Activated T-cell treated with anti-CD3 and anti-CD28 coated beads, Interleukin-2, amount 50 U/mL, for 24 hours (primary cell): Measurements from ENCODE around the gene ANO2.

Experiments used
- DNase-seq: peaks from one replicate; pipeline ENCODE4 v3.0.0-alpha.2; 2020
- H3K27ac Mint-ChIP-seq: 2 replicates; pipeline ENCODE4 v1.8.0; 2020; ENCODE audit warnings: mild to moderate bottlenecking, mixed read lengths
- H3K27me3 Mint-ChIP-seq: 2 replicates; pipeline ENCODE4 v1.8.0; 2020; ENCODE audit warnings: mixed read lengths
- H3K36me3 Mint-ChIP-seq: 2 replicates; pipeline ENCODE4 v1.8.0; 2020; ENCODE audit warnings: low read depth, mixed read lengths
- H3K4me1 Mint-ChIP-seq: 2 replicates; pipeline ENCODE4 v1.8.0; 2020; ENCODE audit warnings: low read depth, mixed read lengths
- H3K4me3 Mint-ChIP-seq: 2 replicates; pipeline ENCODE4 v1.8.0; 2020; ENCODE audit warnings: mild to moderate bottlenecking, moderate library complexity, mixed read lengths
- H3K9me3 Mint-ChIP-seq: 2 replicates; pipeline ENCODE4 v1.8.0; 2020; ENCODE audit warnings: mixed read lengths

The ANO2 gene

DNA sequence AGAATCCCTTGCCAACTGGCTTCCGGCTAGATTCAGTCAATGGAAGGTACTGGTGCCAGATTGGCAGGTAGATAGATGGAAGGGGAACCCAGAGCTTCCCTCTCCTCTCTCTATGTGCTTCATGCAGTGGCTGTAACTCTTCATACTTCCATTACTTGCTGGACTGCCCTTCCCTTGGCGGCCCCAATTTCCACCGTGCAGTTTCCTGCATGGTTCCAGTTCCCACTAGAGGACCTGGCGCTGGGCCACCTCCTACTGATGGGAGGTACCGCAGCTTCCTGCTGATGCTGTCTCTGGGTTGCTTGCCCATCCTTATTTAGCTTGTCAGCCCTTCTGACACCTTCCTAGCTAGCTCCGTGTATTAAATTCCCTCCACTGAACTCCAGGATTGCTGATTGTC lies 226.4 kb downstream of the ANO2 start:
- peaks cover 24% of the 10 kb centered on the region for H3K27me3 Mint-ChIP-seq
- H3K4me1 Mint-ChIP-seq = peaks cover 1% of the 10 kb centered on the region
- H3K9me3 Mint-ChIP-seq = no peaks in the 10 kb centered on the region
- no peak overlapping the region for H3K4me3 Mint-ChIP-seq
- DNase-seq = no peak
- no peaks in the 10 kb centered on the region for H3K36me3 Mint-ChIP-seq
- H3K27ac Mint-ChIP-seq = no peak overlapping the region

DNA sequence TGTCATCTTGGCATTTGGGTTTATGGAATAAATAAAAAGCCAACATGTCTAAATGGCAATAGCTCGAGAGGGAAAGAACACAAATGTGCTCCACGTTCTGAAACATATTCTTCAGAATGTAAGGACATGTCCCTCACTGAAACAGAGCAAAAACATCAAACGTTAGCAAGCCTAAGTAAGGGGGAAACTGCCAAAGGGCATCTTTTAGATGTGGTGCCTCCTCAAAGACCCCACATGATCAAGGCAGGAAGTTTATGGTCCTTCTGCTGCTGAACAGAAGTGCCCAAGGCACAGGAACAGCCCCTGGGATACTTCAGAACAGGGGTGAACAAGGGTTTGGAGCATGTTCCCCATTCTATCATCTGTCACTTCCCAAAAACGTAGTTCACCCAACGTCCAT lies 227.0 kb downstream of the ANO2 start:
- no peaks in the 10 kb centered on the region for H3K36me3 Mint-ChIP-seq
- no peak for DNase-seq
- peaks cover 1% of the 10 kb centered on the region for H3K4me1 Mint-ChIP-seq
- no peak overlapping the region for H3K27ac Mint-ChIP-seq
- H3K4me3 Mint-ChIP-seq = no peak overlapping the region
- H3K9me3 Mint-ChIP-seq = no peaks in the 10 kb centered on the region
- peaks cover 21% of the 10 kb centered on the region for H3K27me3 Mint-ChIP-seq

DNA sequence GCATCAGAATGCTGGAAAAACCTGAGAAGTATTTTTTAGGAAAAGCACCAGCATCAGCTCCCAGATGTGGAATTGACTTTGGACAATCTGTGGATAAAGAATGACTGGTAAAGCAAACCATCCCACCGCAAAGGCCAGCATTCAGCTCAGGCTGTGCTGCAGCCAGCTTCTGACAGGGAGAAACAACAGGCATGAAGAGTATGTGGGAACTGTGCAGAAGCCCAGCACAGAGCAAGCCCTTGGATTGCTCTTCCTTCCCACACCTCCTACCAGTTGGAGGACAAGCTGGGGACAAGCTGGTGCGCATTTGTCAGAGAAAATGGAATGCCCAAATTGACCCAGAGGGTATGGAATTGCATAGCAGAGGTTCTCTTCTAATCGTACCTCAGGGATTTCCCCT lies 228.1 kb downstream of the ANO2 start:
- no peaks in the 10 kb centered on the region for H3K36me3 Mint-ChIP-seq
- no peak overlapping the region for H3K27ac Mint-ChIP-seq
- H3K4me1 Mint-ChIP-seq = no peaks in the 10 kb centered on the region
- peaks cover 14% of the 10 kb centered on the region for H3K27me3 Mint-ChIP-seq
- H3K4me3 Mint-ChIP-seq = no peak overlapping the region
- no peak for DNase-seq
- H3K9me3 Mint-ChIP-seq = no peaks in the 10 kb centered on the region

DNA sequence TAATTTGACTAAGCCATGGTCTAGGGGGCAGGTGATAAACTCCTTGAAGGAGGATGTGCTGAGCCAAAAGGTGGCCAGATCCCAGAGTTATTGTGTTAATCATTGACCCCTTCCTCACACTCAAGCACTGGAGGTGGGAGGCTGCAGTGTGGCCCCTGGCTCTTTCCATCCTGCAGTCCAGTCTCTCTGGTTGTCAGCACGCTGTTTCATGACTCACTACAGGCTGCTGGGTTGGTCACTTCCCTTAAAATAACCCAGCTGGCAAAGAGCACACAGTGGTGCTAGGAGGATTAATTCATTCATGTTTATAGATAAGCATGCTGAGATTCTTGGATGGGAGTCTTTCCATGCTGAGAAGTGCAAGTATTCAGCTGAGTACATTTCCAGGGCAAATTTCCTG lies 228.9 kb downstream of the ANO2 start:
- Mint-ChIP-seq H3K27ac (no peak overlapping the region), H3K4me3 (no peak overlapping the region), H3K9me3 (no peaks in the 10 kb centered on the region), H3K36me3 (no peaks in the 10 kb centered on the region), H3K27me3 (peaks cover 14% of the 10 kb centered on the region), H3K4me1 (no peaks in the 10 kb centered on the region)
- no peak for DNase-seq

DNA sequence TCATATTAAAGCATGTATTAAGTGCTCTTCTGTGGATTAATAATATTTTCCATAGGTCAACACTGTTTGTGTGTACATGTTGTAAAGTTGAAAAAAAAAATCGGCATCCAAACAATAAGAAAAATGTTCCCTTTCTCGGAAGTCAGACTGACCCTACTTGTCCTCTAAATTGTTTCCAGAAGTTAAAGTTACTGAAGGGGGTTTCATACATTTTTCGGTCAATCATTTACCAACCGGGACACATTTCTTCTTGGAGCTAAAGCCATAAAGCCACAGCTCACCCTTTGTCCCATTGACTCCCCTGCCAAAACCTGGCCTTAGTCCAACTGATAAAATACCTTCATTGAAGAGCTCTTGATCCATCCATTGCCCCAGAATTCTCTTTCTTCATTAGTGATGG lies 230.0 kb downstream of the ANO2 start:
- Mint-ChIP-seq H3K27me3 (peaks cover 5% of the 10 kb centered on the region), H3K36me3 (no peaks in the 10 kb centered on the region)

DNA sequence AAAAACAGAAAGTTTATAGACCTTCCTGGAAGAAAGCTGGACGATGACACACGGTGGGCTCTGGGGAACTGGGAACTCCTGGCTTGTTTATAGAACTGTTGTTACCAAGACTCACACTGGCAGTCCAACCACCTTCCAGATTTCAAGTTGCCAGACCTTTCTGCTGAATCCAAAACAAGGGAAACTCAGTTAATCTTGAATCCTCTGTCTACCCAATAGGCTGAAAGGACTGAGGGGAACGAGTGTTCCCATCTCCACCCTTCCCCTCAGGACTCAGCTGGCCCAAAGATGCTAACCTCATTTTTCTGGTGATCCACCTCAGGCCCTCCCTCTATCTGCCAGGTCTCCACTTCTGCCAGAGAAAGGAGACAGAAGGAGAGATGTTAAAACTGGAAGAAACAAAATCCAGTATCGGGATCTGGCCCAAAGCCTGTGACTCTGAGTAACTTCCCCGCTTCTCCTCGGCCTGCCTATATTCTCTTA lies 231.4 kb downstream of the ANO2 start:
- no peak overlapping the region for H3K27ac Mint-ChIP-seq
- H3K27me3 Mint-ChIP-seq = peaks cover 4% of the 10 kb centered on the region
- no peak overlapping the region for H3K4me3 Mint-ChIP-seq
- H3K4me1 Mint-ChIP-seq = no peaks in the 10 kb centered on the region
- no peaks in the 10 kb centered on the region for H3K36me3 Mint-ChIP-seq
- no peaks in the 10 kb centered on the region for H3K9me3 Mint-ChIP-seq
- no peak for DNase-seq

More for the DNA sequence above, 230.0 kb downstream of the ANO2 start:
- Mint-ChIP-seq H3K4me1 (no peaks in the 10 kb centered on the region), H3K9me3 (no peaks in the 10 kb centered on the region), H3K4me3 (no peak overlapping the region), H3K27ac (no peak overlapping the region)
- DNase-seq = no peak

DNA sequence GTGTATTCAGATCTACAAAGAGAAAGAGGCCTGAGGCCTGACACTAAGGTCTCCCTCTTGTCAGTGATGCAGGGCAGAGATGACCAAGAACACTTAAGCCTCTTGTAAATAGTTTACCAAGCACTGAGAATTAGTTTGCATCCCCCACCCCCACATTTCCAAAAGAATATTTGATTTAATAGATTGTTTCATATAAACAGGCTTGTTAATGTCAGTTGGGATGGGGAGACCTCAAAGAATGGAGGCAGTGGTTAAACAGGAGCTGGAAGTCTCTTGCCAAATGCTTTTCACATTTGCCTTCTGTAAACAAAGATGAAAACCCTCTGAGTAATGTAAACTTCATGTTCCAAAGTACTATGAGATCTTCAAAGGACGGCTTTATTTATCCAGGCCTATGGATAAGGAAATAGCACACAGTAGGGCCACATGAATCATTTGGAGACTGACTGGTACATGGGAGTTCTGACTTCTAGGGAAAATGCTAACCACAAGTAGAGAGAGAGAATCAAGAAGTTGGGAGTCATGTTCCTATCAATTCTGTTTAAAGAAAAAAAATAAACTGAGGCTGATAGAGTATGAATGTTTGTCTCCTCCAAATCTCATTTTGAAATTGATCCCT lies 234.7 kb downstream of the ANO2 start:
- H3K36me3 Mint-ChIP-seq = no peaks in the 10 kb centered on the region
- H3K27ac Mint-ChIP-seq = no peak overlapping the region
- H3K4me1 Mint-ChIP-seq = no peaks in the 10 kb centered on the region

DNA sequence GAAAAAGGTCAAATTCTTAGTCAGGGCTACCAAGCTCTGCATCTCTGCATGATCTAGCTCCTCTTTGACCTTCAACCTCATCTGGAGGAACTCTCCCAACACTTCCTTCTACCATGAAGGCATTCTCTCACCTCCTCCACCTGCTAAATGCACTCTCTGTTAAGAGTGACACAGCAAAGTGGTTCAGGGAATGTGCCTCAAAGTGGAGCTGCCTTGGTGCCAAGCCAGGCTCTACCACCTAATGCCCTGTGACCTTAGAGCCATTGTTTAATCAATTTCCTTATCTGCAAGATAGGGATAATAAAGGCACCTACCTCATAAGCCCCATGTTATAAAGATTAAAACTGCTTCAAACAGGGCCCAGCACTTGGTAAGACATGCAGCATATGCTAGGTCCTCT lies 236.7 kb downstream of the ANO2 start:
- H3K4me1 Mint-ChIP-seq = no peaks in the 10 kb centered on the region

More for the DNA sequence above, 234.7 kb downstream of the ANO2 start:
- H3K9me3 Mint-ChIP-seq = no peaks in the 10 kb centered on the region
- H3K27me3 Mint-ChIP-seq = peaks cover 2% of the 10 kb centered on the region
- no peak for DNase-seq
- H3K4me3 Mint-ChIP-seq = no peak overlapping the region

DNA sequence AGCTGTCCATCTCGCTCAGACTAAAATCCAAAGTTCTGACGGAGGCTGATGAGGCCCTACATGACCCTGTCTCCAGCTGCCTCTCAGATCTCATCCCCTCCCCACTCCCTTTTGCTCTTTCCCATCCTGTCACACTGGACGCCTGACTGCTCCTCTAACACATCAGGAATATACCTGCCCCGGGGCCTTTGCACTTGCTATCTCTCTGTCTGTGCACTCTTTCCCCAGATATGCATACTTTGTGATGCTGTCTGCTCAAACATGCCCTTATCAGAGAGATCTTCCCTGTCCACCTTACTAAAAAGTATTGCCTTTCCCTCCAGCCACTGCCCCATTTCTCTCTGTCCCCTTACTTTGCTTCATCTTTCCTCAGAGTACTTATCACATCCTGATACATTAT lies 238.8 kb downstream of the ANO2 start:
- H3K4me3 Mint-ChIP-seq = no peak overlapping the region
- H3K4me1 Mint-ChIP-seq = no peaks in the 10 kb centered on the region
- no peak overlapping the region for H3K27ac Mint-ChIP-seq
- peaks cover 5% of the 10 kb centered on the region for H3K27me3 Mint-ChIP-seq
- no peaks in the 10 kb centered on the region for H3K9me3 Mint-ChIP-seq
- no peaks in the 10 kb centered on the region for H3K36me3 Mint-ChIP-seq
- DNase-seq = no peak

More for the DNA sequence above, 236.7 kb downstream of the ANO2 start:
- no peaks in the 10 kb centered on the region for H3K27me3 Mint-ChIP-seq
- H3K27ac Mint-ChIP-seq = no peak overlapping the region
- no peak for DNase-seq
- H3K4me3 Mint-ChIP-seq = no peak overlapping the region
- H3K36me3 Mint-ChIP-seq = no peaks in the 10 kb centered on the region
- no peaks in the 10 kb centered on the region for H3K9me3 Mint-ChIP-seq

DNA sequence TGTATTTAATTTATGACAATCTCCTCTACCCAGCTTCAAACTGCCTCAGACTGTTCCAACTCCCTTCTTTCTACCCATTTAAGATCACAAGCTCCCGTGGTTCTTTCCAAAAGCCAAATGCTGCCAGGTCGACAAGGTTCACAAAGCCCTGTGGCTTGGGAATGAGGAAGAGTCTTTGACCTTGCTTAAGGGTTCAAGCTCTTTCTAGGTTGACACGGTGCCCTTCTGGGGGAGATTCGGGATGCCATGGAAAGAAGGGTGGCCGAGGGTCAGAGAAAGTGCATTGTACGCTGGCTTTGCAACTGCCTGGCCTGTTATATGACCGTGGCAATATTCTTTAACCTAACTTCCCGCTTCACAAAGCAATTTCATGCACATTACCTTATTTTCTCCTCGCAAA lies 239.3 kb downstream of the ANO2 start:
- Mint-ChIP-seq H3K27me3 (peaks cover 8% of the 10 kb centered on the region), H3K27ac (no peak overlapping the region), H3K4me3 (no peak overlapping the region), H3K36me3 (no peaks in the 10 kb centered on the region), H3K9me3 (no peaks in the 10 kb centered on the region), H3K4me1 (no peaks in the 10 kb centered on the region)
- no peak for DNase-seq

DNA sequence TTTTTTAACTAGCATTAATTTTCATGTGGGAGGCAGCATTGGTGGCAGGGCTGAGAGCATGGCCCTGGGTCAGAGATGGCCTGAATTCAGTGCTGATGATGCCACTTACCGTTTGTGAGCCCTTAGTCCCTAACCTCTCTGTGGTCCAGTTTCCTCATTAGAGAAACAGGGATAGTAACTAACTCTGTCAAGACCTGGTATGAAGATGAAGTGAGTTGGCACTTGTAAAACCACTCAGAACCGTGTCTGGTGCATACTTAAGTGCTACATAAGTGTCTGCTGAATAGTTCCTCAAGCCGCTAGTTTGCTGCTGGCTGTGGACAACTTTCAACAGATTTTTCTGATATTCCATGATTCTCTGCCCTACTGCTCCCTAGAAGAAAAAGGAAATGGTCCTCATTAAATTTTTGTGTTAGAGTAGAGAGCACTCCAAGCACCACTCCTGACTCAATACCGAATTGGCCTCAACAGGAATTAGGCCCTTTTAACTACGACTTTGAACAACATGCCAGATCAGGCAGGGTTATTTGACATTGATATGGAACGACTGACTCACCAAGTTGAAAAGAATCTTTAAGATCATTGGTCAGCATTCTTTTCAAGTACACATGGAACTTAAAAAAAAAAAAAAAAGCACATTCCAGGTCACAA lies 250.2 kb downstream of the ANO2 start:
- no peaks in the 10 kb centered on the region for H3K9me3 Mint-ChIP-seq

DNA sequence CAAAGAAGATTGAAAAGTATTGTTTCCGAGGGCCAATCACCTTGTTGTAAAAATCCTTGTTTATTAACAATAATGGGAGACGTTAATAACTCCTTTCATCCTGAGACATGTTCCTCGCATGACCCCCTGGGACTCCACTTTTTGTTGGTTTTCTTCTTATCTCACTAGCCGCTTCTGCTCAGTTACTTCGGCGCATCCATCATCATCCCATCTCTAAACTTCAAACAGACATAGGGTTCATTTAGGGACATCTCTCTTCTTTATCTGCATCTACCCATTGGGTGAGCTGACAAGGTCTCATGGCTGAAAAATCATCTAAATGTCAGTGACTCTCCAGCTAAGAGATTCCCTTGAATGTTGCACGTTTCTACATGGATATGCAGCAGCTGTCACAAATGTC lies 252.2 kb downstream of the ANO2 start:
- Mint-ChIP-seq H3K9me3 (no peaks in the 10 kb centered on the region), H3K36me3 (no peaks in the 10 kb centered on the region), H3K27me3 (peaks cover 8% of the 10 kb centered on the region), H3K4me1 (no peaks in the 10 kb centered on the region), H3K27ac (no peak overlapping the region), H3K4me3 (no peak overlapping the region)
- DNase-seq = no peak

More for the DNA sequence above, 250.2 kb downstream of the ANO2 start:
- Mint-ChIP-seq H3K27me3 (peaks cover 8% of the 10 kb centered on the region), H3K4me3 (no peak overlapping the region), H3K4me1 (no peaks in the 10 kb centered on the region), H3K36me3 (no peaks in the 10 kb centered on the region), H3K27ac (no peak overlapping the region)
- DNase-seq = no peak

DNA sequence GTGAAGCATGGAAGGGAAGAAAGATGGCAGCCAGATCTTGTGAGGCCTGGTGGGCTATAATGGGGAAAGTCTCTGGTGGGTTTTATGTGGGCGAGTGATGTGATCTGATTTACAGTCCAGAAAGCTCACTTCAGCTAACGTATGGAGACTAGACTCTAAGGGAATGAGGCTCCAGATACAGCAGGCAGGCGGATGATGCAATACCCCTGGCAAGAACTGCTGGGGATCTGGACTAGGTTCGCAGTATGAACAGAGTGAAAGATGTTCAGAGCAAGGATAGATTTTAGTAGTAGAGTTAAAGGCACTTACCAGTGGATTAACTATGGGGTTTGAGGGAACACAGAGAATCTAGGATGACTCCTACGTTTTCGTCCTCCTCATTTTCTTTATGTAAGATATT lies 253.1 kb downstream of the ANO2 start:
- no peak overlapping the region for H3K27ac Mint-ChIP-seq

DNA sequence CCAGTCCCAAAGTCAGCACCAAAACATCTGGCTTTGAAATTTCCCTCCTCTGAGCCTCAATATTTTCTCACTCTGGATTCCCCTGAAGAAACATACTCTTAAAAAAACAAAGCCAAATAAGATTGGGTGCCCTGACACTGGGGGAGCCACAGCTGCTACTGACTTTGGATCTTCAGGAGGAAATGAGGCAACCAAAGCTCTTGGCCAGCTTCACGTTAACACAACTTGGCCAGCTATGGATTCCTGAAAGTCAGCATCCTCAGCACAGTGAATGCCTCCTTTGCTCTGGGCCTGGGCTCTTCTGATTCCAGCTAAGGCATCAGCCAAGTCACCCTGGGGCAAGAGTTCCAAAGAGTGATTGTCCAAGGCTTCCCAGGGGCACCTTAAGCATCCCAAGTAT lies 254.8 kb downstream of the ANO2 start:
- no peaks in the 10 kb centered on the region for H3K4me1 Mint-ChIP-seq
- no peak overlapping the region for H3K27ac Mint-ChIP-seq
- H3K27me3 Mint-ChIP-seq = peaks cover 8% of the 10 kb centered on the region
- no peak for DNase-seq
- no peak overlapping the region for H3K4me3 Mint-ChIP-seq
- H3K9me3 Mint-ChIP-seq = no peaks in the 10 kb centered on the region
- H3K36me3 Mint-ChIP-seq = no peaks in the 10 kb centered on the region

More for the DNA sequence above, 253.1 kb downstream of the ANO2 start:
- H3K9me3 Mint-ChIP-seq = no peaks in the 10 kb centered on the region
- no peaks in the 10 kb centered on the region for H3K4me1 Mint-ChIP-seq
- no peaks in the 10 kb centered on the region for H3K36me3 Mint-ChIP-seq
- no peak for DNase-seq
- peaks cover 8% of the 10 kb centered on the region for H3K27me3 Mint-ChIP-seq
- H3K4me3 Mint-ChIP-seq = no peak overlapping the region

DNA sequence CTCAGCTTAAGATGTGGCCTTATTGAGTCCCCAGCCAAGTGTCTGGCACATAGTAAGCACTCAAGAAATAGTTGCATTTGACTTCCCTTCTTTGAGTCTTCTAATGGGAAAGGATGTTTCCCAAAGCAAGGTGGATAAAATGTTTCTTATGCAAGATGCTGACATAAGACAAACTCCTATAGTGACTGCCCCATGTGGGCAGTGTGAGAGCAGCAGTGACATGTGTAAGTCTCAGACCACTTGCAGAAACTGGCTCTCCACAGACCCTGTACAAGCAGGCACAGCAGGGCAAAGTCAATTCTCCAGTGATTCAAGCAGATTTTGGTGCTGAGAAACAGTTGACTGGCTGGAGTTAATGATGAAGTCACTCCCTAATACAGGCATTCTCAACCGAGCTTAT lies 255.3 kb downstream of the ANO2 start:
- Mint-ChIP-seq H3K4me1 (no peaks in the 10 kb centered on the region), H3K27me3 (peaks cover 8% of the 10 kb centered on the region), H3K9me3 (no peaks in the 10 kb centered on the region), H3K4me3 (no peak overlapping the region), H3K27ac (no peak overlapping the region), H3K36me3 (no peaks in the 10 kb centered on the region)
- no peak for DNase-seq
